HG02970 (cell line): ENCODE data around the gene EXOC7.

Experiments
- ATAC-seq: cut with Tn5 transposase; IDR thresholded peaks from one replicate; pipeline ENCODE4 v1.9.1; 2021; ENCODE audit warnings: mild to moderate bottlenecking, moderate library complexity, moderate number of reproducible peaks; ENCODE audit not compliant: unreplicated experiment, low FRiP score

The EXOC7 gene

GRCh38 chr17:76122431-76123190 is 19.0 kb upstream of the EXOC7 start:
- ATAC-seq: no peak

- no peak for ATAC-seq
Measured at GRCh38 chr17:76121932-76122430, 18.4 kb upstream of the EXOC7 start.

DNA sequence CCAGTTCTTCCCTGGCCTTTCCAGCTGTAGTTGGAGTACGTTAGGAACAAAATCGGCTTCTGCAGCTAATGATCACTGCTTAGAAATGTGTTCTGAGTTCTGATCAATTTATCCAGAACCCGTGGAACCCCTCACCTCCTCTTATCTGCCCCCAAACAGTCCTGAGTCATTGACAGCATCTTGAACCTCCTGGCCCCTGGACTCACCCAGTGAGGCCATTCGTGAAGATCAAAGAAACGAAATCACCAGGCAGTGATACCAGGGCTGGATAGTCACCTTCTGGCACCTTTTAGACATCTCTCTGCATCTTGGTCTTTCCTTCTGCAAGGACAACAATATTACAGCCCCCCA is 17.0 kb upstream of the EXOC7 start:
- no peak for ATAC-seq

- ATAC-seq: no peak
Measured at GRCh38 chr17:76119409-76120371, 16.1 kb upstream of the EXOC7 start.

GRCh38 chr17:76115138-76115754 is 11.7 kb upstream of the EXOC7 start:
- ATAC-seq: no peak

- no peak for ATAC-seq
Measured at GRCh38 chr17:76111956-76112355, 8.4 kb upstream of the EXOC7 start.

DNA sequence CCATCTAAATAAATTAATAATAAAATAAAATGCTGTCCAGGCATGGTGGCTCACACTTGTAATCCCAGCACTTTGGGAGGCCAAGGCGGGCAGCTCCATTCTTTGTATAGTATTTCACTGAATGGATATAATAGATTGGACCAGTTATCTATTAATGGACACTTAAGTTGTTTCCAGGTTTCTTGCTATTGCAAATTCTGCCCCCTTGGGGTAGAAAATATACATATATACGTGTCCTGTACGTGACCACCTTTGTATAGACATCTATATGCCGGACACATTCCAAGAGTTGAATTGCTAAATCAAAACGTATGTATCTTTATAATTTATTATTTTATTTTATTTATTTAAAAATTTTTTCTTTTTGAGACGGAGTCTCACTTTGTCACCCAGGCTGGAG is 3.9 kb upstream of the EXOC7 start:
- no peak for ATAC-seq

GRCh38 chr17:76106703-76107102 is 3.1 kb upstream of the EXOC7 start:
- ATAC-seq: no peak

GRCh38 chr17:76104896-76105231 is 1.3 kb upstream of the EXOC7 start:
- no peak for ATAC-seq

DNA sequence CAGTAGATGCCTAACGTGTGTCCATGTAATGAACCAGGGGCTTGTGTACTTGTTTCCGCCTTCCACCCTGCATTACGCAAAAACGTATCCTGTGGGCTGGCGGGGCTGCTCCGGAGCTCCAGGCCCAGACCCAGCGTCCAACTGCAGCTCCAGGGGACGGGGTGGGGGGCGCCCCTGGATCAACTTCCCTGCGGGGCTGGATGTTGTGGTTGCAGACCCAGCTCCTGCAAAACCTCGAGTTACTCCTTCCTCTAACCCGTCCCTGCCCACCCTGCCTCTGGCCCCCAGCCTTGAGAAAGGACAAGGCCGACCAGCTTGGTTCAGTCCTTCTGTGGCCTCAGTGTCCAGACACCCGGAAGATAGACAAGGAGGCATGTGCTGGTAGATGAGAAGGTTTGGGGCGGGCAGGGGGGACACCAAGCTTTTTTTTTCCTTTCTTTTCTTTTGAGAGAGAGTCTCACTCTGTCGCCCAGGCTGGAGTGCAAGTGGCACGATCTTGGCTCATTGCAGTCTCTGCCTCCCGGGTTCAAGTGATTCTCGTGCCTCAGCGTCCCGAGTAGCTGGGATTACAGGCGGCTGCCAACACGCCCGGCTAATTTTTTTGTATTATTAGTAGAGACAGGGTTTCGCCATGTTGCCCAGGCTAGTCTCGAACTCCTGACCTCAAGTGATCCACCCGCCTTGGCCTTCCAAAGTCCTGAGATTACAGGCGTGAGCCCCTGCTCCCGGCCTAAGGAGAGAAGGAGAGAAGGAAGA is 731 bp upstream of the EXOC7 start:
- no peak for ATAC-seq

DNA sequence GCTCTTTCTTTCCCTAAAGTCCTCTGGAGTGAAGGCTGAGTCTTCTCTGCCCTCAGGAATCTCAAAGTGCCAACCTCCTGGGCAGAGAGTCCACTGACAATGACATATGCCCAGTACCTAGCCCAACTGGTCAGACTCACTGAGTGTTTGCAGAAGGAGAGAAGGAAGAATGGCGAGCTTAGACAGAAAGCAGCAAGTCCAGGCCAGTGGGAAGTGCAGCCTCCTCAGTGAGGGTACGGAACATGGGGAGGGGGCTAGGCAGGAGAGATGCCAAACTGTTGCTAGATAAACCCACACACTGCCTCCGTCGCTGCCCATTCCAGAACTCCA is 678 bp downstream of the EXOC7 start:
- ATAC-seq: no peak

- no peak for ATAC-seq
Measured at GRCh38 chr17:76097716-76098295, 5.8 kb downstream of the EXOC7 start.

GRCh38 chr17:76095943-76096342 is 7.6 kb downstream of the EXOC7 start:
- no peak for ATAC-seq

GRCh38 chr17:76094046-76094445 is 9.5 kb downstream of the EXOC7 start:
- no peak for ATAC-seq

DNA sequence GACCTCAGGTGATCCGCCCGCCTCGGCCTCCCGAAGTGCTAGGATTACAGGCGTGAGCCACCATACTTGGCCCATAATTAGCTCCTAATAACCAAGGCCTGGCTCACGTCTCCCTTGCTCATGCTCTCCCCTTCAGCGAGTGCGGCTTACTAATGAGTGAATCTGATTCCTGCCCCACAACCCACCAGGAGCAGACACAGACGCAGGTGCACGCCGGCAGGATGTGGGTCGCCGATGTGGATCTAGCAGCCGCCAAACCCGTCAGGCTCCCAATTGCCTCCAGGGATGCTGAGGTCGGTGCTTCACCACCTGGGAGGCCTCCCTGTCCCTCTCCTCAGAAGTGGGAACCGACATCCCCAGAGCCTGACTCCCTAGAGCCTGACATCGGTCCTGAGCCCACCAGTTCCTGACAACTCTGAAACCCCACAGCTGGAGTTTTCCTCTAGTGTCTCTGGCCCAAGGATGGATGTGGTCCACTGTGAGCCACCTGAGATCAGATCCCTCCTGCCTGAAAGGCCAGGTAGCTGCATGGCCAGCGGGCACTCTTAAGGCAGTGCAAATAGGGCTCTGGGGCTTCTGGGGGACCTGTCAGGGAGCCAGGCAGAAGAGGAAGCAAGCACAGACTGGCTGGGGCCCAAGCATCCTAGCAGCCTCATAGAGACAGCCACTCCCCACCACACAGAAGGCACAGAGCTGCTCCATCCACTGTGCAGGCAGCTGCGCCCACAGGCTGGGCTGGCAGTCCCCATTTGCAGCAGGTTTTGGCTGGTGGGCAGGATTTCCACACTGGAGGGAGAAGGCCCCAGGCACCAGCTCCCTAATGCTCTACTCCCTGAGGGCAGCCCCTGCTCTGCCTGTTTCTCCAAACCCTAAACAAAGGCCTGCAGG is 10.8 kb downstream of the EXOC7 start:
- ATAC-seq: no peak

DNA sequence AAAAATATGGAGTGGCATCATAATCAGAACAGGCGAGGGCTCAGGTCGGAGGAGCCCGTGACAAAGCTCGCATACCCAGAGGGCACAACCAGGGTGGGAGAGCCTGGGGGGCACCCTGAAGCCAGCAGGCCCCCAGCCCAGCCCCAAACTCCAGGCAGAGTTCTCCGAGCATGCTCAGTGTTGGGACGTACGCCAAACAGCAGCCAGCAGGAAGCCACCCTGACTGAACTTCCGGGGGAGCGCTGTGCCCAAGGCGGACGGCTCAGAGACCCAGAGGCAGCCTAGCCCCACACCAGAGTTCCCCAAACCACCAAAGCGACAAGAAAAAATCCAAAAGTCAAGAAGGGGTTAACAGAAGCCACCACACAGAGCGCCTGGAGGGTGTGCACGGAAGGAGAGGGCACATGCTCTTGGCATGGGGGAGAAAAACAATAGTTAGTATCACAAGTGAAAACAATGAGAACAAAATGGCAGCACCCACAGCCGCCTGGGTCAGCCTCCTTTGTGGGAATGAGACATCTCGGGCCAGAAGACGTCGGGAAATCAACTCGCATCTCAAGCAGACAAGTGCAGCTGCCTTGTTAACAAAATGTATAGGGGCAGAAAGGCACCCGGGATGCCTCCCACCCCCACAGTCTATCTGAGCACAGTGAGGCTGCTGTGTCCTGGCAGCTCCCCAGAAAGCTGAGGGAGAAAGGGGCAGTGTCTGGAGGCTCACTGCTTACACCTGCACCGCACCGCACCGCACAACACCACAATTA is 11.9 kb downstream of the EXOC7 start:
- no peak for ATAC-seq

GRCh38 chr17:76090517-76091129 is 13.0 kb downstream of the EXOC7 start:
- no peak for ATAC-seq
